ENCODE data around the gene CENPE. TPM values are rescaled to one million over a fixed set of nuclear protein-coding genes. Genes with fewer than 3 reads are reported as not detected.
"Not testable (repeated sequence)": the region's sequence is repeated elsewhere in the genome, so short reads cannot be mapped to it uniquely, and the experiment has no call there.

The CENPE gene
- total and polyA plus RNA-seq, 2 donors (not counting 3 experiments of a cell fraction or from before 2014, with no cell fraction given) = 1.7 to 50.8 TPM

GRCh38 chr4:103193457-103193856 lies 4.7 kb downstream of the CENPE start:
- dilution Hi-C loops (cut with MboI; ENCODE audit: extremely low pct_ligation_motif_present, low sequenced_read_pairs) = no loop called here
- intact Hi-C loops (cut with micrococcal nuclease) = loop anchor here (5.0 kb wide), 1 partner anchor 1929 kb away; no protein-coding TSS in a partner anchor
- POLR2A ChIA-PET = no interaction called here

GRCh38 chr4:103171006-103171405 lies 27.1 kb downstream of the CENPE start:
- Histone ChIP-seq H3K27ac (ENCODE audit: insufficient read depth, low read depth, low read length) (no peak overlapping the region), H3K4me1 (ENCODE audit: control insufficient read depth, extremely low read depth, insufficient read depth, low read length) (peaks cover 6% of the 10 kb centered on the region), H3K9ac (replicated peaks; ENCODE audit: extremely low read depth, insufficient read depth, low read length) (no peak overlapping the region), H3K4me2 (ENCODE audit: insufficient read depth, low read length) (no peak overlapping the region), H3K27me3 (ENCODE audit: control insufficient read depth in 2 of 2, insufficient read depth in 2 of 2, low read length in 2 of 2) (no peaks in the 10 kb centered on the region), H2AFZ (ENCODE audit: low read depth, low read length) (no peak overlapping the region), H3K9me3 (replicated peaks; ENCODE audit: control insufficient read depth, insufficient read depth, low read length) (no peaks in the 10 kb centered on the region), H4K20me1 (replicated peaks; ENCODE audit: control insufficient read depth, extremely low read depth, insufficient read depth, low read length) (no peaks in the 10 kb centered on the region), H3K4me3 (replicated peaks in 1 of 3; ENCODE audit: insufficient read depth in 1 of 3, low read depth in 1 of 3, low read length in 3 of 3) (no peak overlapping the region), H3K79me2 (ENCODE audit: control insufficient read depth, insufficient read depth, low read length) (peaks cover 53% of the 10 kb centered on the region), H3K9me1 (replicated peaks; ENCODE audit: control insufficient read depth, extremely low read depth, insufficient read depth, low read length) (no peaks in the 10 kb centered on the region), H3K36me3 (ENCODE audit: control insufficient read depth in 2 of 2, extremely low read depth in 1 of 2, insufficient read depth in 2 of 2, low read length in 2 of 2) (peaks cover 6 to 12% of the 10 kb centered on the region in 2 experiments)
- dilution Hi-C loops (cut with MboI; ENCODE audit: extremely low pct_ligation_motif_present, low sequenced_read_pairs) (no loop called here), intact Hi-C loops (cut with micrococcal nuclease) (no loop called here)
- ChIA-PET CTCF (no interaction called here), POLR2A (no interaction called here)
- TF ChIP-seq MAX (IDR thresholded peaks at IDR 0.05; ENCODE audit: insufficient read depth, insufficient read length) (no peak), POLR2A (IDR thresholded peaks at IDR 0.05; ENCODE audit: low read depth, low read length) (no peak), FOS (IDR thresholded peaks at IDR 0.05; ENCODE audit: borderline replicate concordance, insufficient read depth, low read length) (no peak), GATA2 (IDR thresholded peaks at IDR 0.05; ENCODE audit: insufficient read depth, insufficient read length, low read depth, low read length) (no peak), MYC (IDR thresholded peaks at IDR 0.05; ENCODE audit: low read depth, low read length) (no peak)
- no TSS peak for BruUV-seq (replicated peaks)
- DNase-seq (ENCODE audit: low read depth, low spot score) (no peak), FAIRE-seq (no peak)

More at GRCh38 chr4:103193457-103193856, 4.7 kb downstream of the CENPE start:
- no peak for TF ChIP-seq POLR2AphosphoS5 (IDR thresholded peaks at IDR 0.05; ENCODE audit: insufficient read depth, low read depth, low read length)
- no peak for TF ChIP-seq JUN (IDR thresholded peaks at IDR 0.05; ENCODE audit: borderline replicate concordance, insufficient read depth, insufficient read length, low read depth)
- TF ChIP-seq MYC (IDR thresholded peaks at IDR 0.05; ENCODE audit: low read depth, low read length) = no peak
- TF ChIP-seq GATA2 (IDR thresholded peaks at IDR 0.05; ENCODE audit: insufficient read depth, insufficient read length, low read depth, low read length) = no peak
- TF ChIP-seq MAX (IDR thresholded peaks at IDR 0.05; ENCODE audit: insufficient read depth, insufficient read length) = no peak
- Histone ChIP-seq H3K9ac (replicated peaks; ENCODE audit: extremely low read depth, insufficient read depth, low read length) (peak overlapping the region; percentile 15), H3K36me3 (ENCODE audit: control insufficient read depth in 2 of 2, extremely low read depth in 1 of 2, insufficient read depth in 2 of 2, low read length in 2 of 2) (peaks cover 0 to 18% of the 10 kb centered on the region in 2 experiments), H3K4me2 (ENCODE audit: insufficient read depth, low read length) (no peak overlapping the region), H2AFZ (ENCODE audit: low read depth, low read length) (no peak overlapping the region), H3K4me3 (replicated peaks in 1 of 3; ENCODE audit: insufficient read depth in 1 of 3, low read depth in 1 of 3, low read length in 3 of 3) (no peak overlapping the region), H4K20me1 (replicated peaks; ENCODE audit: control insufficient read depth, extremely low read depth, insufficient read depth, low read length) (no peaks in the 10 kb centered on the region), H3K27ac (ENCODE audit: insufficient read depth, low read depth, low read length) (no peak overlapping the region), H3K79me2 (ENCODE audit: control insufficient read depth, insufficient read depth, low read length) (peaks cover 48% of the 10 kb centered on the region), H3K4me1 (ENCODE audit: control insufficient read depth, extremely low read depth, insufficient read depth, low read length) (peaks cover 9% of the 10 kb centered on the region), H3K9me1 (replicated peaks; ENCODE audit: control insufficient read depth, extremely low read depth, insufficient read depth, low read length) (no peaks in the 10 kb centered on the region), H3K9me3 (replicated peaks; ENCODE audit: control insufficient read depth, insufficient read depth, low read length) (no peaks in the 10 kb centered on the region), H3K27me3 (ENCODE audit: control insufficient read depth in 2 of 2, insufficient read depth in 2 of 2, low read length in 2 of 2) (no peaks in the 10 kb centered on the region)
- no peak for FAIRE-seq
- DNase-seq (ENCODE audit: low read depth, low spot score) = no peak
- CTCF ChIA-PET = no interaction called here
- no TSS peak for BruUV-seq (replicated peaks)

GRCh38 chr4:103169750-103170149 lies 28.4 kb downstream of the CENPE start:
- FAIRE-seq; BruUV-seq (replicated peaks); POLR2A ChIA-PET: not testable (repeated sequence)

More at GRCh38 chr4:103169750-103170149, 28.4 kb downstream of the CENPE start:
- intact Hi-C loops (cut with micrococcal nuclease) = loop anchor here (1.0 kb wide), 1 partner anchor 28 kb away; no protein-coding TSS in a partner anchor
- CTCF ChIA-PET = interaction anchor here (1.4 kb wide), 1 partner anchor 15 kb away, joined by 4 read pairs; no protein-coding TSS in a partner anchor
- DNase-seq (ENCODE audit: low read depth, low spot score); H3K4me2 ChIP-seq (ENCODE audit: insufficient read depth, low read length); dilution Hi-C loops (cut with MboI; ENCODE audit: extremely low pct_ligation_motif_present, low sequenced_read_pairs); H3K4me3 ChIP-seq (replicated peaks in 1 of 3; ENCODE audit: insufficient read depth in 1 of 3, low read depth in 1 of 3, low read length in 3 of 3); H3K9me3 ChIP-seq (replicated peaks; ENCODE audit: control insufficient read depth, insufficient read depth, low read length); H3K4me1 ChIP-seq (ENCODE audit: control insufficient read depth, extremely low read depth, insufficient read depth, low read length); H3K9ac ChIP-seq (replicated peaks; ENCODE audit: extremely low read depth, insufficient read depth, low read length); H2AFZ ChIP-seq (ENCODE audit: low read depth, low read length); H3K27me3 ChIP-seq (ENCODE audit: control insufficient read depth in 2 of 2, insufficient read depth in 2 of 2, low read length in 2 of 2); H3K27ac ChIP-seq (ENCODE audit: insufficient read depth, low read depth, low read length); H4K20me1 ChIP-seq (replicated peaks; ENCODE audit: control insufficient read depth, extremely low read depth, insufficient read depth, low read length); H3K9me1 ChIP-seq (replicated peaks; ENCODE audit: control insufficient read depth, extremely low read depth, insufficient read depth, low read length): not testable (repeated sequence)
- H3K79me2 ChIP-seq (ENCODE audit: control insufficient read depth, insufficient read depth, low read length) = peaks cover 55% of the 10 kb centered on the region
- peaks cover 6 to 12% of the 10 kb centered on the region in 2 experiments for H3K36me3 ChIP-seq (ENCODE audit: control insufficient read depth in 2 of 2, extremely low read depth in 1 of 2, insufficient read depth in 2 of 2, low read length in 2 of 2)

Data from endothelial cell of umbilical vein (primary cell).